ENCODE results near the gene FUBP1.

DNA sequence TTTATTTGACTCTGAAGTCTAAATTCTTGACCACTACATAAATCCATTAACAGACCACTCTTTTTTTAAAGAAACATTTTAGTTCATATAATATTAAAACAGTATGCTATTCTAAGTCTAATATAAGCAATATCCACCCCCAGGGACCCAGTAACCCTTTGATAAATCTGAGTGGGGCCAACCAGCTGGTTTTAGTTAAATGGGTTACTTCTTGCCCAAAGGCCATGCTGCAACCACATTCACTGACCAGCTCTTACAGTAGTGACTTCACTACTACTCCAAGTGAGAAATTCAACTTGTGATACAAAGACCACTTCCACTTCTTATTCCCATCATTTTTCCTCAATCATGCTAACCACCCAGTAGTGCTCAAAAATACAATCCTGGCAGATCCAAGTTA lies 20.5 kb downstream of the FUBP1 start:
- TF ChIP-seq POLR2A (IDR thresholded peaks at IDR 0.05; ENCODE audit: extremely low read depth, insufficient read length) (no peak), CTCF (IDR thresholded peaks at IDR 0.05; ENCODE audit: low read depth, low read length) (no peak)
